Subcutaneous abdominal adipose tissue (tissue), 5 donors: ENCODE measurements around the gene BUD13.
A peak's percentile ranks its signal among the peaks of the same experiment; 100 is the strongest.

Experiments used
- H3K27ac ChIP-seq: one replicate; pipeline ENCODE4 v1.7.0; 2013; ENCODE audit warnings: low read depth, mild to moderate bottlenecking, inconsistent platforms, low read length, moderate library complexity
- H3K27me3 ChIP-seq, 5 donors: one replicate each; pipeline ENCODE4 v1.7.0; 2013; ENCODE audit warnings: low read length in 5 of 5, inconsistent platforms in 1 of 5; ENCODE audit not compliant: control insufficient read depth in 5 of 5, insufficient read depth in 4 of 5
- H3K36me3 ChIP-seq, 5 donors: one replicate each; pipeline ENCODE4 v1.7.0; 2013; ENCODE audit warnings: low read length in 5 of 5; ENCODE audit not compliant: control insufficient read depth in 5 of 5, insufficient read depth in 5 of 5
- H3K4me1 ChIP-seq, 5 donors: one replicate each; pipeline ENCODE4 v1.7.0; 2013; ENCODE audit warnings: low read length in 5 of 5, mild to moderate bottlenecking in 3 of 5, moderate library complexity in 1 of 5; ENCODE audit not compliant: control insufficient read depth in 5 of 5, insufficient read depth in 5 of 5
- H3K4me3 ChIP-seq, 5 donors: one replicate each; pipeline ENCODE4 v1.7.0; 2013; ENCODE audit warnings: low read length in 5 of 5, low read depth in 1 of 5
- H3K9ac ChIP-seq, 5 donors: one replicate each; pipeline ENCODE4 v1.7.0; 2013; ENCODE audit warnings: low read length in 5 of 5, mild to moderate bottlenecking in 4 of 5, moderate library complexity in 3 of 5
- H3K9me3 ChIP-seq, 5 donors: one replicate each; pipeline ENCODE4 v1.7.0; 2013; ENCODE audit warnings: low read length in 5 of 5; ENCODE audit not compliant: control insufficient read depth in 5 of 5
- donor health status: healthy.
- donor health status: healthy.
- donor health status: healthy.
- donor health status: healthy.
- donor health status: healthy.

The BUD13 gene, protein sequence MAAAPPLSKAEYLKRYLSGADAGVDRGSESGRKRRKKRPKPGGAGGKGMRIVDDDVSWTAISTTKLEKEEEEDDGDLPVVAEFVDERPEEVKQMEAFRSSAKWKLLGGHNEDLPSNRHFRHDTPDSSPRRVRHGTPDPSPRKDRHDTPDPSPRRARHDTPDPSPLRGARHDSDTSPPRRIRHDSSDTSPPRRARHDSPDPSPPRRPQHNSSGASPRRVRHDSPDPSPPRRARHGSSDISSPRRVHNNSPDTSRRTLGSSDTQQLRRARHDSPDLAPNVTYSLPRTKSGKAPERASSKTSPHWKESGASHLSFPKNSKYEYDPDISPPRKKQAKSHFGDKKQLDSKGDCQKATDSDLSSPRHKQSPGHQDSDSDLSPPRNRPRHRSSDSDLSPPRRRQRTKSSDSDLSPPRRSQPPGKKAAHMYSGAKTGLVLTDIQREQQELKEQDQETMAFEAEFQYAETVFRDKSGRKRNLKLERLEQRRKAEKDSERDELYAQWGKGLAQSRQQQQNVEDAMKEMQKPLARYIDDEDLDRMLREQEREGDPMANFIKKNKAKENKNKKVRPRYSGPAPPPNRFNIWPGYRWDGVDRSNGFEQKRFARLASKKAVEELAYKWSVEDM

DNA sequence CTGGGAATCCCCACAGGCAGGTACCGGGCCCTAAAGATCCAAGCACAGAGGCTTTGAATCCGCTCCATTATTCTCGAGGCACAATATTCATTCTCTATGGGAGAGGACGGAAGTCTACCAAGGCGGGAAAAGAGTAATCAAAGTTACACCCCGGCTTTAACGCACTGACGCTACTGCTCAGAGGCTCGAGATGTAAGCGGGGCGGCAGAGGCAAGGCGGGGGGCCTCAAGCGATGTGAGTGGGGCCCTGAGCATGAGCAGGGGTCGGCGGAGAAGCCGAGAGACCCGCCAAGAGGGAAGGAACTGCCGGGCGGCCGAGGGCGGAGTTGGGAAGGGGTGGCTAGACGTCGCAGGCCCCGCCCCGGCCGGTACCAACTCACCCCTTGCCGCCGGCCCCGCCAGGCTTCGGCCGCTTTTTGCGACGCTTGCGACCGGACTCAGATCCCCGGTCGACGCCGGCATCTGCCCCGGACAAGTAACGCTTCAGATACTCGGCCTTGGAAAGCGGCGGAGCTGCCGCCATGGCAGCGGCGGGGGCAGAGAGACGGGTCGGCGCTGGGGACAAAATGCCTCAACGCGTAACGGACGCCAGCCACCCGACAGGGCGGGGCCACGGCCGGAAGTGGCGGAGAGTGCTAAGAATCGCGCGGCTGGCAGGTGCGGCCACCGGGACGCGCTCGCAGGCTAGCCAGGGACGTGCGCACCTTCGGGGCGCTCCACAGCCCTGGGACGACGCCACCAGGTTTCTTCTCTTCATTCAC lies at the start of gene BUD13:
Gene BUD13, minus strand, starts transcription at position 545 of the 760 bp plus-strand sequence. Its CDS starts 23 bp downstream, at position 522.
- H3K9me3 ChIP-seq = no peaks in the 10 kb centered on the region
- peak within 1 kb of the TSS; percentile 76 to 96 (median 93) for H3K4me3 ChIP-seq
- H3K9ac ChIP-seq = peak within 1 kb of the TSS; percentile 89 to 98 (median 91)

DNA sequence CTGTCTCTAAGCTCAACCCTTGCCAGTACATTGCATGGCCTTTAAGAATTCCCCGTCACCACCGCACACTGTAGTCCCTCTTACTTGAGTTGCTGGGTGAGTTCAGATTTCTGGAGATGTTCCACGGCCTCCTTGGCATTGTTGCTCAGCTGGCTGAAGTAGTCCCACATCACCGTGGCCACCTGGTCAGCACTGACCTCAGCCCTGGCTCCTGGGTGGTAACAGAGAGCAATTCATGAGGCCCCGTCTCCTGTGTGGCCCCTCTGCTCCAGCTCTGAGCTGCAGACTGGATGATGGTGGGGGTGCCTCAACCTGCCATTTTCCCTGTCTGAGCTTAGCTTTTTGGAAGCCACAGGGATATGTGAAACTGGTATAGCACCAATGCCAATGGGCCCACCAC lies 49.8 kb upstream of the BUD13 start:
- Histone ChIP-seq H3K4me1 (no peaks in the 10 kb centered on the region), H3K36me3 (no peaks in the 10 kb centered on the region), H3K9me3 (no peaks in the 10 kb centered on the region), H3K9ac (no peak overlapping the region), H3K27me3 (no peaks in the 10 kb centered on the region), H3K4me3 (no peak overlapping the region), H3K27ac (no peak overlapping the region)

More for the DNA sequence above, at the start of gene BUD13:
- peak within 1 kb of the TSS; percentile 86 for H3K27ac ChIP-seq
- H3K36me3 ChIP-seq = peaks cover 5 to 22% (median 9%) of the 10 kb centered on the region in 5 donors
- H3K27me3 ChIP-seq = no peaks in the 10 kb centered on the region
- H3K4me1 ChIP-seq = peaks cover 6 to 33% (median 31%) of the 10 kb centered on the region in 5 donors

DNA sequence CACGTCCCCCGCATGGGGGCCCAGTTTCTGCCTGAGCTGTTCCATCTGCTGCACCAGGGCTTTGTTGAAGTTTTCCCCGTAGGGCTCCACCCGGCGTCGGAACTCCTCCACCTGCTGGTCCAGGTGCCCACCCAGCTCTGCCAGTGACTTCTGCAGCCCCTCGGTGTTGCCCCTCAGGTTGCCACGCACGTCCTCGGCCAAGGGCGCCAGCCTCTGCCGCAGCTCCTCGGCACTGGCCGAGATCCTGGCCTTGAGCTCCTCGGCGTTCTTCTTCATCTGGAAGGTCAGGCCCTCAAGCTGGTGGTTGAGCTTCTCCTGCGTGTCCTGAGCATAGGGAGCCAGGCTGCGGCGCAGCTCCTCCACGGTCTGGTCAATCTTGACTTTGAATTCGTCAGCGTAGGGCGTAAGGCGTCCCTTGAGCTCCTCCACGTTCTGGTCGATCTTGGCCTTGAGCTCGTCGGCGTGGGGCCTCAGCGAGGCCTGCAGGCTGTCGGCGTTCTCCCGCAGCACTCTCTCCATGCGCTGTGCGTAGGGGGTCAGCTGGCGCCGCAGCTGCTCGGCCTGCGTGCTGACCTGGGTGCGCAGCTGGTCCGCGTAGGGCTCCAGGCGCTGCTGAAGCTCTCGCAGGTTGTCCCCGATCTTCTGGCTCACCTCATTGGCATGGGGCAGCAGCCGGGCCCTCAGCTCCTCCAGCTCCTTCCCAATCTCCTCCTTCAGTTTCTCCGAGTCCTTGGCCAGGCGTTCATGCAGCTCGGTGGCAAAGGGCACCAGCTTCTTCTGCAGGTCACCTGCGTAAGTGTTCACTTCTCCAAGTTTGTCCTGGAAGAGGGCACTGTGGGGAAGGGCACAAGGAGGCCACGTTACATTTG lies 48.5 kb upstream of the BUD13 start:
- Histone ChIP-seq H3K9me3 (no peaks in the 10 kb centered on the region), H3K4me3 (no peak overlapping the region), H3K9ac (no peak overlapping the region), H3K4me1 (no peaks in the 10 kb centered on the region), H3K36me3 (no peaks in the 10 kb centered on the region), H3K27me3 (no peaks in the 10 kb centered on the region), H3K27ac (no peak overlapping the region)

DNA sequence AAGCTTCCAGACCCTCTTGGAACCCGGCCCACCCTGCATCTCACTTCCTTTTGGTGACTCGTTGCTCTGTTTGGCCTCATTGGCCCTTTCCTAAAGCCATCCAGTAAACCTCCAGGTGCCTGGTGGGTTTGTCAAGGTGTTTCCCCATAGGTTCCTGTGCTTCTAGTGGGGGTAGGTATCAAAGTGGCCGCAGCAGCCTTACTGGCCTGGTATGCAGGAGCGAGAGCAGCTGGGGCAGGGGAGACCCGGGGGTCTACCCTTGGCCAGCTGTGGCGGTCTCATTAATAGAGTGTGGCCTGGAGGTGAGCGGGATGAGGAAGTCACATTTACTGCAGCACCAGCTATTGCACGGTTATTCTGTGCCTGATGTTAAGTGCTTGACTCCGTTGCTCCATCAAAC lies 46.3 kb upstream of the BUD13 start:
- no peaks in the 10 kb centered on the region for H3K36me3 ChIP-seq
- no peaks in the 10 kb centered on the region for H3K9me3 ChIP-seq
- H3K27ac ChIP-seq = no peak overlapping the region
- H3K4me3 ChIP-seq = no peak overlapping the region
- no peaks in the 10 kb centered on the region for H3K27me3 ChIP-seq
- no peaks in the 10 kb centered on the region for H3K4me1 ChIP-seq
- H3K9ac ChIP-seq = no peak overlapping the region

DNA sequence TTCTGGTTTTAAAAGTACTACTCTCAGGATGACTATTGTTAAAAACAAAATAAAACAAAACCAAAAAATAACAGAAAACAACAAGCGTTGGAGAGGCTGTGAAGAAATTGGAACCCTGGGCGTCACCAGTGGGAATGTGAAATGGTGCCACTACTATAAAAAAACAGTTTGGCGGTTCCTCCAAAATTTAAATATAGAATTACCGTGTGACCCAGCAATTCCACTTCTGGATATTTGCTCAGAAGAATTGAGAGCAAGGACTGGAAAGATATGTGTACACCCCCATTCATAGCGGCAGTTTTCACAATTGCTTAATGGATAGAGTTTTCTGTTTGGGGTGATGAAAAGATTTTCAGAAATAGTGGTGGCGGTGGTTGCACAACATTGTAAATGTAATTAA lies 41.7 kb upstream of the BUD13 start:
- H3K4me3 ChIP-seq = no peak overlapping the region
- H3K27me3 ChIP-seq = no peaks in the 10 kb centered on the region
- peaks cover 0 to 4% (median 0%) of the 10 kb centered on the region in 5 donors for H3K9me3 ChIP-seq
- H3K9ac ChIP-seq = no peak overlapping the region
- no peaks in the 10 kb centered on the region for H3K36me3 ChIP-seq
- no peak overlapping the region for H3K27ac ChIP-seq
- H3K4me1 ChIP-seq = no peaks in the 10 kb centered on the region

DNA sequence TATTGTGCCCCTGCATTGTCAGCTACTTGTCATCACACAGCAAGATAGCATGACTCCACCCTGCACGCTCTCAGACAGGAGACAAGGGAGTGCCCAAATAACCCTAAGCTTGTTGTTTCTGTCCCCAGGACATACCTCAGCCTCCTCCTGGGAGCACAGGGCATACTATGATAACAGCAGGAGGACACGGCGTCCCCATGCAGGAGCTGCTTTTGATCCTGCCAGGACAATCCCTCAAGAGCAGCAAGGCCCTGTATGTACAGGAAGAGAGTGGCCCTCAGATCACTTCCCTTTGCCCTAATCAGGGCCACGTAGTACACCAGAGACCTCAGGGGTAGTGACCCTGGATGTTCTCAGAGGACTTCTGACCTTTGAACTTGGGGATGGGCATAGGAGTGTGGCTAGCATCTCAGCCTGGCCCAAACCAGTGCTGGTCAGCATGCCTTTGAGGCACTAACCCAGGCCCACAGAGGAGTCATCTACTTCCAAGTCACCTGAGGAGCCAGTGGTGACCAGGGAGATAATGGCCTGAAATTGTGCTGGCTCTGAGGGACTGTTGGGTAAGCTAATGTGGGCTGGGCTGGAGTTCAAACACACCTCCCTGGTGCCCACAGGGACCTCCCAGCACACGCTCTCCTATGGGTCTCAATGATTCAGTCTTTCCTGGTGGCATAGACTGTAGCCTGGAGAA lies 41.1 kb upstream of the BUD13 start:
- H3K27me3 ChIP-seq = no peaks in the 10 kb centered on the region
- H3K9me3 ChIP-seq = peaks cover 0 to 4% (median 0%) of the 10 kb centered on the region in 5 donors
- no peak overlapping the region for H3K27ac ChIP-seq
- H3K36me3 ChIP-seq = no peaks in the 10 kb centered on the region
- H3K4me1 ChIP-seq = no peaks in the 10 kb centered on the region
- no peak overlapping the region for H3K9ac ChIP-seq
- no peak overlapping the region for H3K4me3 ChIP-seq

DNA sequence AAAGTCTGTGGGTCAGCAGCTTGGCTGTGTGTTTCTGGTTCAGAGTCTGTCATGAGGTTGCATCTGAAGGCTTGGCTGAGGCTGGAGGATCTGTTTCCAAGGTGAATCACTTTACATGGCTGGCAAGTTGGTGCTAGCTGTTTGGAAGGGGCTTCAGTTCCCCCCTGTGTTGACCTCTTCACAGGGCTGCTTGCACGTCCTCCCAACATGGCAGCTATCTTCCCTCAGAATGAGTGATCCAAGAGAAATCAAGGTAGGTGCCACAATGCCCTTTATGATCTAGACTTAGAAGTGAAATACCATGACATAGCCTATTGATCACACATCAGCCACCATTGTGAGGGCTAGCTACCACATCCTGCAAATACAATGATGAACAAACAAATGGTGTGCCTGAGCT lies 40.4 kb upstream of the BUD13 start:
- Histone ChIP-seq H3K27ac (no peak overlapping the region), H3K4me1 (no peaks in the 10 kb centered on the region), H3K36me3 (no peaks in the 10 kb centered on the region), H3K27me3 (no peaks in the 10 kb centered on the region), H3K9me3 (peaks cover 0 to 4% (median 0%) of the 10 kb centered on the region in 5 donors), H3K4me3 (no peak overlapping the region), H3K9ac (no peak overlapping the region)

DNA sequence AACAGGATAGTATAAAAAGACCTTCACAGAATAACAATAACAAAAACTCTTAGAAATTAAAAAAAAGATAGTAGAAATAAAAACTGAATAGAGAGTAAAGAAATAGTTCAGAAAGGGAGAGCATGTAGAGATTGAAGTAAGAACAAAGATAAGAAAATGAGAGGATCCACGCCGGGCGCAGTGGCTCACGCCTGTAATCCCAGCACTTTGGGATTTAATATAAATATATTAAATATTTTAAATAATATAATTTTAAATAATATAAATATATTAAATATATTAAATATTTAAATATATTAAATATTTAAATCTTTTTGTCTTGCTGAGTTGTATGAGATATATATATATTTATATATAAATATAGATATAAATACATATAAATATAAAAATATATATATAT lies 39.3 kb upstream of the BUD13 start:
- Histone ChIP-seq H3K9ac (no peak overlapping the region), H3K9me3 (peaks cover 0 to 4% (median 0%) of the 10 kb centered on the region in 5 donors), H3K27me3 (no peaks in the 10 kb centered on the region), H3K4me3 (no peak overlapping the region), H3K4me1 (no peaks in the 10 kb centered on the region), H3K27ac (no peak overlapping the region), H3K36me3 (no peaks in the 10 kb centered on the region)

DNA sequence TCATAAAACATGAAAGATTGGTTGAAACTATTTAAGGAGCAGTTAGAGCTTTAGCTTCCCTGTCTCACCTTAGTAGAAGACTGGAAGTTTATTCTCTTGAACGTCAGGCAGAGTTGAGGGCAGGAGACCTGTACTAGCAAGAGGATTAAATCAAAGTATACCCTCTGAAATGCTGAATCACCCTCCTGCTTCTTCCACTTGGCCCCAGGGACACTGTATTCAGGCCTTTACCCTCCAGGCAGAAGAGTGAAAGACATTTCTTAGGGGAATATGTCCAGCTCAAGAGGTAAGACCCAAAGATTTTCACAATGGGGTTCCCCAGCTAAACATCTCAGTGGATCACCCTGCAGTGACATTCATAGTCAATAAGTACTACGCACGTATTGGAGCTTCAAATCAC lies 38.4 kb upstream of the BUD13 start:
- Histone ChIP-seq H3K4me3 (no peak overlapping the region), H3K27me3 (no peaks in the 10 kb centered on the region), H3K4me1 (no peaks in the 10 kb centered on the region), H3K9me3 (peaks cover 0 to 4% (median 0%) of the 10 kb centered on the region in 5 donors), H3K27ac (no peak overlapping the region), H3K9ac (no peak overlapping the region), H3K36me3 (no peaks in the 10 kb centered on the region)
